Measurements from ENCODE around the gene ADM. TPM values are rescaled to one million over a fixed set of nuclear protein-coding genes. Genes with fewer than 3 reads are reported as not detected.

Gene ADM
- total RNA-seq, 1 experiment from 2014 or later, result 87.2 TPM

DNA sequence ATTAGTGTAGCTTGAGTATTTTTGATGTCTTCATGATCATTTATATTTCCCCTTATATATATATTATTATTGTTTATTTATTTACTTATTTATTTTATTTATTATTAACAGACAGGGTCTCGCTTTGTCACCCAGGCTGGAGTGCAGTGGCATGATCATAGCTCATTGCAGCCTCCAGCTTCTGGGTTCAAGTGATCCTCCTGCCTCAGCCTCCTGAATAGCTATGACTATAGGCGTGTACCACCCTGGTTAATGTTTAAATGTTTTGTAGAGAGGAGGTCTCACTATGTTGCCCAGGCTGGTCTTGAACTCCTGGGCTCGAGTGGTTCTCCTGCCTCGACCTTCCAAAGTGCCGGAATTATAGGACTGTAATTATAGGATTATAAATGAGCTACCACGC, 10.2 kb downstream of the ADM start:
- Histone ChIP-seq H3K4me3 (replicated peaks in 1 of 2; ENCODE audit: low read depth in 1 of 2, low read length in 2 of 2) (no peak overlapping the region), H3K9me3 (ENCODE audit: control insufficient read depth in 1 of 2, insufficient read depth in 1 of 2, low read depth in 1 of 2, low read length in 2 of 2) (no peaks in the 10 kb centered on the region), H3K9ac (ENCODE audit: low read length) (no peak overlapping the region), H3K79me2 (ENCODE audit: insufficient read depth, low read length) (no peaks in the 10 kb centered on the region), H3K4me2 (ENCODE audit: low read length) (no peak overlapping the region), H4K20me1 (ENCODE audit: insufficient read depth) (no peaks in the 10 kb centered on the region), H3K27ac (ENCODE audit: low read depth, low read length) (no peak overlapping the region), H3K27me3 (ENCODE audit: insufficient read depth, low read length) (no peaks in the 10 kb centered on the region), H3K4me1 (ENCODE audit: control insufficient read depth in 1 of 2, insufficient read depth in 2 of 2, low read length in 2 of 2) (peaks cover 8 to 16% of the 10 kb centered on the region in 2 experiments), H2AFZ (ENCODE audit: low read depth, low read length, poor library complexity, severe bottlenecking) (no peak overlapping the region), H3K36me3 (ENCODE audit: control insufficient read depth in 1 of 2, insufficient read depth in 2 of 2, low read length in 2 of 2) (no peaks in the 10 kb centered on the region), H3K9me2 (ENCODE audit: insufficient read depth) (no peaks in the 10 kb centered on the region)
- CTCF ChIA-PET, result interaction anchor here (1.0 to 1.6 kb wide), 5 partner anchors 9 to 780 kb away, joined by 3 to 6 read pairs (median 4); partner anchors contain the start of gene ADM
- RAD21 ChIA-PET (ENCODE audit: low non-redundant PET in 1 of 2, low total read pairs in 2 of 2, uncharacterized antibody in 2 of 2, unreplicated experiment in 2 of 2), result interaction anchor here in 1 of 2 experiments (1.1 kb wide), 1 partner anchor 557 kb away, joined by 3 read pairs; no protein-coding TSS in a partner anchor
- BruUV-seq (replicated peaks), result no TSS peak
- no peak for ATAC-seq
- intact Hi-C loops (cut with micrococcal nuclease), result no loop called here
- DNase-seq (ENCODE audit: low read depth, low spot score), result no peak
- POLR2A ChIA-PET, result interaction anchor here (0.6 to 3.2 kb wide), 2 partner anchors 9 to 11 kb away, joined by 3 to 18 read pairs; partner anchors contain the start of gene ADM
- TF ChIP-seq CEBPB (IDR thresholded peaks at IDR 0.05; ENCODE audit: low read depth), result no peak
- TF ChIP-seq JUND (IDR thresholded peaks at IDR 0.05), result no peak
- no peak for TF ChIP-seq SRF (IDR thresholded peaks at IDR 0.05; ENCODE audit: low read depth)
- TF ChIP-seq SIN3A (IDR thresholded peaks at IDR 0.05; ENCODE audit: low read depth), result no peak
- no peak for TF ChIP-seq CBX3 (IDR thresholded peaks at IDR 0.05; ENCODE audit: low read depth)
- no peak for TF ChIP-seq EZH2phosphoT487 (IDR thresholded peaks at IDR 0.05; ENCODE audit: borderline replicate concordance)

DNA sequence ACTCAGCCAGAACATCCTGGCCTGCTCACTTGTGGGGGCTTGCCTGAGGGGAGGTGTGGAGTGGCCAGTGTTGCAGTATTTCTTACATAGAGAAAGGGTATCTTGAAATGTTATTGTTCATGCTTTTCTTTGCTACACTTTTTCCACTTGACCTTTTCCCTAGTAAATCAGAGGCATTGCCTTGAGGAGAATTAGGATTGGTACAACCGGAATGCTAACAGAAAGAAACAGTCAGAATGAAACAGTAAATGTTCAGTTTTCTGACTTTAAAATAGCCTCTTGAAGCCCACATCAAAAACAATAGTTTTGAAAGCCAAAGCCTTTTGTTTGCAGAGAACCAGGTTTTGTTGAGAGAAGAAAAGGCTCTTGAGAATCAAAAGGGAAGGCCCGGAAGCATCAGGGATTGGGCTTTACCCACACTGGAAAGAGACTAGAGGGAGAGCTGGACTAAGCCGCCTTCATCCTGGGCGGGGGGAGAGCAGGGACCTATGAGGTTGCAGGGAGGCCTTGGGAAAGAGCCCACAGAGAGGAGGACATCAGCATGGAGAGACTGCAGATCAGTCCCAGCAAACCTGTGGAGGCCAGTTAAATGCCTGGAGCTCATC, 12.4 kb downstream of the ADM start:
- POLR2A ChIA-PET, result interaction anchor here (0.6 to 1.9 kb wide), 3 partner anchors 10 to 19 kb away, joined by 3 to 4 read pairs (median 4); partner anchors contain the start of gene ADM
- intact Hi-C loops (cut with micrococcal nuclease), result no loop called here
- H2AFZ ChIP-seq (ENCODE audit: low read depth, low read length, poor library complexity, severe bottlenecking), result no peak overlapping the region
- TF ChIP-seq, protein P1, sequence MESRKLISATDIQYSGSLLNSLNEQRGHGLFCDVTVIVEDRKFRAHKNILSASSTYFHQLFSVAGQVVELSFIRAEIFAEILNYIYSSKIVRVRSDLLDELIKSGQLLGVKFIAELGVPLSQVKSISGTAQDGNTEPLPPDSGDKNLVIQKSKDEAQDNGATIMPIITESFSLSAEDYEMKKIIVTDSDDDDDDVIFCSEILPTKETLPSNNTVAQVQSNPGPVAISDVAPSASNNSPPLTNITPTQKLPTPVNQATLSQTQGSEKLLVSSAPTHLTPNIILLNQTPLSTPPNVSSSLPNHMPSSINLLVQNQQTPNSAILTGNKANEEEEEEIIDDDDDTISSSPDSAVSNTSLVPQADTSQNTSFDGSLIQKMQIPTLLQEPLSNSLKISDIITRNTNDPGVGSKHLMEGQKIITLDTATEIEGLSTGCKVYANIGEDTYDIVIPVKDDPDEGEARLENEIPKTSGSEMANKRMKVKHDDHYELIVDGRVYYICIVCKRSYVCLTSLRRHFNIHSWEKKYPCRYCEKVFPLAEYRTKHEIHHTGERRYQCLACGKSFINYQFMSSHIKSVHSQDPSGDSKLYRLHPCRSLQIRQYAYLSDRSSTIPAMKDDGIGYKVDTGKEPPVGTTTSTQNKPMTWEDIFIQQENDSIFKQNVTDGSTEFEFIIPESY (IDR thresholded peaks at IDR 0.05; ENCODE audit: extremely low read depth, insufficient replicate concordance, low read length), result no peak
- TF ChIP-seq EZH2phosphoT487 (IDR thresholded peaks at IDR 0.05; ENCODE audit: borderline replicate concordance), result no peak
- TF ChIP-seq SIN3A (IDR thresholded peaks at IDR 0.05; ENCODE audit: low read depth), result no peak
- no peak for TF ChIP-seq POLR2AphosphoS5 (IDR thresholded peaks at IDR 0.05; ENCODE audit: low read depth, low read length)
- no peak for TF ChIP-seq JUND (IDR thresholded peaks at IDR 0.05)
- no peak for TF ChIP-seq TCF7L2 (IDR thresholded peaks at IDR 0.05; ENCODE audit: borderline replicate concordance, extremely low read depth, insufficient read depth, insufficient read length)
- no peak for TF ChIP-seq SP1 (IDR thresholded peaks at IDR 0.05; ENCODE audit: low read depth)
- no peak for TF ChIP-seq FOSL1 (IDR thresholded peaks at IDR 0.05; ENCODE audit: low read depth)
- no peak for TF ChIP-seq ZNF274 (IDR thresholded peaks at IDR 0.05; ENCODE audit: low read depth, low read length)
- TF ChIP-seq, protein P2, sequence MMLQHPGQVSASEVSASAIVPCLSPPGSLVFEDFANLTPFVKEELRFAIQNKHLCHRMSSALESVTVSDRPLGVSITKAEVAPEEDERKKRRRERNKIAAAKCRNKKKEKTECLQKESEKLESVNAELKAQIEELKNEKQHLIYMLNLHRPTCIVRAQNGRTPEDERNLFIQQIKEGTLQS (IDR thresholded peaks at IDR 0.05), result no peak
- TF ChIP-seq, protein P3, sequence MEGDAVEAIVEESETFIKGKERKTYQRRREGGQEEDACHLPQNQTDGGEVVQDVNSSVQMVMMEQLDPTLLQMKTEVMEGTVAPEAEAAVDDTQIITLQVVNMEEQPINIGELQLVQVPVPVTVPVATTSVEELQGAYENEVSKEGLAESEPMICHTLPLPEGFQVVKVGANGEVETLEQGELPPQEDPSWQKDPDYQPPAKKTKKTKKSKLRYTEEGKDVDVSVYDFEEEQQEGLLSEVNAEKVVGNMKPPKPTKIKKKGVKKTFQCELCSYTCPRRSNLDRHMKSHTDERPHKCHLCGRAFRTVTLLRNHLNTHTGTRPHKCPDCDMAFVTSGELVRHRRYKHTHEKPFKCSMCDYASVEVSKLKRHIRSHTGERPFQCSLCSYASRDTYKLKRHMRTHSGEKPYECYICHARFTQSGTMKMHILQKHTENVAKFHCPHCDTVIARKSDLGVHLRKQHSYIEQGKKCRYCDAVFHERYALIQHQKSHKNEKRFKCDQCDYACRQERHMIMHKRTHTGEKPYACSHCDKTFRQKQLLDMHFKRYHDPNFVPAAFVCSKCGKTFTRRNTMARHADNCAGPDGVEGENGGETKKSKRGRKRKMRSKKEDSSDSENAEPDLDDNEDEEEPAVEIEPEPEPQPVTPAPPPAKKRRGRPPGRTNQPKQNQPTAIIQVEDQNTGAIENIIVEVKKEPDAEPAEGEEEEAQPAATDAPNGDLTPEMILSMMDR (IDR thresholded peaks at IDR 0.05 in 2 of 3, conservative IDR thresholded peaks at IDR 0.05 in 1 of 3; ENCODE audit: borderline replicate concordance in 1 of 3, insufficient read depth in 1 of 3, low read depth in 2 of 3, low read length in 2 of 3), result no peak
- TF ChIP-seq, protein P4, sequence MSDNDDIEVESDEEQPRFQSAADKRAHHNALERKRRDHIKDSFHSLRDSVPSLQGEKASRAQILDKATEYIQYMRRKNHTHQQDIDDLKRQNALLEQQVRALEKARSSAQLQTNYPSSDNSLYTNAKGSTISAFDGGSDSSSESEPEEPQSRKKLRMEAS (IDR thresholded peaks at IDR 0.05), result no peak

More for the DNA sequence above, 12.4 kb downstream of the ADM start:
- Histone ChIP-seq H3K9me2 (ENCODE audit: insufficient read depth) (no peaks in the 10 kb centered on the region), H3K27ac (ENCODE audit: low read depth, low read length) (no peak overlapping the region), H3K4me2 (ENCODE audit: low read length) (no peak overlapping the region), H3K27me3 (ENCODE audit: insufficient read depth, low read length) (no peaks in the 10 kb centered on the region), H3K4me1 (ENCODE audit: control insufficient read depth in 1 of 2, insufficient read depth in 2 of 2, low read length in 2 of 2) (peaks cover 0 to 8% of the 10 kb centered on the region in 2 experiments; a peak in 3 of 4 replicates), H3K9ac (ENCODE audit: low read length) (no peak overlapping the region), H3K79me2 (ENCODE audit: insufficient read depth, low read length) (no peaks in the 10 kb centered on the region), H4K20me1 (ENCODE audit: insufficient read depth) (no peaks in the 10 kb centered on the region), H3K4me3 (replicated peaks in 1 of 2; ENCODE audit: low read depth in 1 of 2, low read length in 2 of 2) (no peak overlapping the region), H3K36me3 (ENCODE audit: control insufficient read depth in 1 of 2, insufficient read depth in 2 of 2, low read length in 2 of 2) (no peaks in the 10 kb centered on the region), H3K9me3 (ENCODE audit: control insufficient read depth in 1 of 2, insufficient read depth in 1 of 2, low read depth in 1 of 2, low read length in 2 of 2) (no peaks in the 10 kb centered on the region)
- RAD21 ChIA-PET (ENCODE audit: low non-redundant PET in 1 of 2, low total read pairs in 2 of 2, uncharacterized antibody in 2 of 2, unreplicated experiment in 2 of 2), result no interaction called here
- ATAC-seq, result no peak
- no peak for DNase-seq (ENCODE audit: low read depth, low spot score)
- BruUV-seq (replicated peaks), result no TSS peak
- CTCF ChIA-PET, result no interaction called here
